Measurements from ENCODE around the gene ME1.
A peak's percentile ranks its signal among the peaks of the same experiment; 100 is the strongest.
"Not testable (repeated sequence)": the region's sequence is repeated elsewhere in the genome, so short reads cannot be mapped to it uniquely, and the experiment has no call there.

ME1 gene

GRCh38 chr6:83270971-83271719, 159.7 kb downstream of the ME1 start:
- peak; percentile 88 for DNase-seq (ENCODE audit: low read depth)
- no peak for TF ChIP-seq CTCF (conservative IDR thresholded peaks at IDR 0.05; ENCODE audit: low read depth, low read length)
- H3K4me3 ChIP-seq (ENCODE audit: low read depth, low read length) = no peak overlapping the region

GRCh38 chr6:83265384-83265783, 165.5 kb downstream of the ME1 start:
- DNase-seq (ENCODE audit: low read depth) = peak; percentile 65
- H3K4me3 ChIP-seq (ENCODE audit: low read depth, low read length) = no peak overlapping the region
- TF ChIP-seq CTCF (conservative IDR thresholded peaks at IDR 0.05; ENCODE audit: low read depth, low read length) = no peak

- TF ChIP-seq CTCF (conservative IDR thresholded peaks at IDR 0.05; ENCODE audit: low read depth, low read length) = no peak
- H3K4me3 ChIP-seq (ENCODE audit: low read depth, low read length) = no peak overlapping the region
- no peak for DNase-seq (ENCODE audit: low read depth)
Measured at GRCh38 chr6:83260577-83260976, 170.3 kb downstream of the ME1 start.

- peak; percentile 21 for DNase-seq (ENCODE audit: low read depth)
- no peak for TF ChIP-seq CTCF (conservative IDR thresholded peaks at IDR 0.05; ENCODE audit: low read depth, low read length)
Measured at GRCh38 chr6:83258517-83258916, 172.3 kb downstream of the ME1 start.

GRCh38 chr6:83257791-83258190, 173.1 kb downstream of the ME1 start:
- no peak for TF ChIP-seq CTCF (conservative IDR thresholded peaks at IDR 0.05; ENCODE audit: low read depth, low read length)
- DNase-seq (ENCODE audit: low read depth) = no peak
- no peak overlapping the region for H3K4me3 ChIP-seq (ENCODE audit: low read depth, low read length)

More at GRCh38 chr6:83258517-83258916, 172.3 kb downstream of the ME1 start:
- H3K4me3 ChIP-seq (ENCODE audit: low read depth, low read length) = no peak overlapping the region

GRCh38 chr6:83256719-83257118, 174.1 kb downstream of the ME1 start:
- not testable (repeated sequence) for DNase-seq (ENCODE audit: low read depth); H3K4me3 ChIP-seq (ENCODE audit: low read depth, low read length)

GRCh38 chr6:83252719-83253118, 178.1 kb downstream of the ME1 start:
- TF ChIP-seq CTCF (conservative IDR thresholded peaks at IDR 0.05; ENCODE audit: low read depth, low read length) = no peak
- no peak overlapping the region for H3K4me3 ChIP-seq (ENCODE audit: low read depth, low read length)
- DNase-seq (ENCODE audit: low read depth) = peak; percentile 90

Data from choroid plexus epithelial cell (primary cell).